NCI-H526 treated with DMSO at 0.1 percent for 48 hours (cell line): Measurements from ENCODE around the gene STON2.

ENCODE experiments used
- DNase-seq: peaks from one replicate; lab custom pipeline; 2025; lab: John Stamatoyannopoulos, UW

STON2 gene

DNA sequence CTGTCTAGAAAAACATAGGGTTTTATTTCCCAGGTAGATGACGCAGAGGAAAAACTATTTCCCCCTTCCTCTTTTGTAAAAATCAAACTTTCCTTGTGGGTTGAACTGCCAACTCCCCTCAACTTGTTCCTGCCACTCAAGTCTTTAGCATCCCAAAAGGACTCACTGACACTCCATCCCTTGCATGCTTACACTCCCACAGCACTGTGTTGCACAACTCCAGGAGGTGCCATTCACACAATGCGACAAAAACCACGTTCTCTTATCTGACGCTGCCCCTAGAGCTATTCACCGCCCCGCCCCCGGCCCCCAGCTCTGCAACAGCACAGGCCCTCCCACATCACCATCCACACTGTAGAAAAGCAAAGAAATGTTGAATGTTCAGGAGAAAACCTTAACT lies 16.9 kb upstream of the STON2 start:
- no peak for DNase-seq

DNA sequence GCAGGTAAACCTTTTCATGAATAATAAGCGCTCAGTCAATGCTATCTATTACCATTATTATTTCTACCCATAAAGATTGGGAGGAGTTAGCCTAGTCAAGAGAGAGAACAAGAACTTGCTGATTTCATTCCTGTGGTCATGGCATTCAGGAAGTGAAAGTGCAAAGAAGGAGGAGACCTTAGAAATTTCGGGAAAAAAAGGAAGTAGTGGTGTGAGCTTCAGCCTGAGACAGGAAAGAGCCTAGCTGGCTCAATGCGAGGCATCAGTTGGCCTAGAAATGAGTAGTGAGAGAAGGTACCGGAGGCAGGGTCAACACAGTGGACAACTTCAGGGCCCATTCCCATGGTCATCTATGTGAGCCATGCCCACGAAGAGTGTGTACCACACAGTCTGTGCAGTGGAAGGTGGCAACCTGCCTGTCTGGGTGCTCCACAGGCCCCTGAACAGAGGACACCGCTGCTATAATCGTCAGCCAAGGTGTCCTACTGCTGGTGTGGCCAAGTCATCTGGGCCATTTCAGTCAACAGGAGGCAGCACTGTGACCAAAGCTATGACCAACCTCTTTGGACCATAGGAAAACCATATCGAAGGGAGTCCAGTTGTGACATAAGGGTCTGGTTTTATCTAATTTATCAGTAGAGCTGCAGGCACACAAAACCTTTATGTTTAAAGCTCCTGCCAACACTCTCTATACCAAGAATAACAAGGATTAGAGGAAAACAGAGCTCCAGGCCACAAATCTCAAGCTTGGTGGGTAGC lies 16.2 kb upstream of the STON2 start:
- DNase-seq, result no peak

DNA sequence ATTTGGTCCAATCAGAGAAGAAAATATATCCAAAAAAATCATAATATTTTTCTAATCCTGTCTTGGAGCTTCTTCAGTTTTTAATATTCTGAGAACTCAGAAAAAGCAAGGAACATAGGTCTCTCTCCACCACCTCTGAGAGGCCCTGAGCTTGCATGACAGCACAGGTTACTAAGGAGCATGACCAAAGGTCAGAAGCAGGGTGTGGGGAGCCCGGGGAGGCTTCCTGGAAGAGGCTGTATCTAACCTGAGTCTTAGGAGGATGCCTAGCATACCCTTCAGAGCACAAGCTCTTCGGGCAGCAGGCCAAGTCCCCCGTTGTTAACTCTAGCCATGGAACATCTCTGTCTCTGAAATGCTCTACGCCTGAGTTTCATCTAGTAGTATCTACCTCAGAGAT lies 15.7 kb upstream of the STON2 start:
- no peak for DNase-seq

DNA sequence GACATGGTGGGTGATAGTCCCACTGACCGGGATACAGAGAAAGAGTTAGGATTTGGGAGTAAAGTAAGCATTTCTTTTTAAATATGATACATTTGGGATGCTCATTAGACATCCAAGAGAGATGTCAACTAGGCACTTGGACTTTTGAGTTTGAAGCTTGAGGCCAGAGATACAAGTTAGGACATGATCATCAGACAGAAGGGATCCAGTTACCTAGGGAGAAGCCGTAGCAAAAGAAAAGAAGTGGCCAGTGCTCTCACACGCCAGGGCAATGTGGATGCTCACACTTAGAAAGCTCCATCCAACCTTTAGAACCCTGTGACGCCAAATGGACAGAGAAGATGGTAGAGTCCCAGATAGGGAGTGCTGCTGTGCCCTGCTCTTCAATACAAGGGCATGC lies 14.0 kb upstream of the STON2 start:
- no peak for DNase-seq

DNA sequence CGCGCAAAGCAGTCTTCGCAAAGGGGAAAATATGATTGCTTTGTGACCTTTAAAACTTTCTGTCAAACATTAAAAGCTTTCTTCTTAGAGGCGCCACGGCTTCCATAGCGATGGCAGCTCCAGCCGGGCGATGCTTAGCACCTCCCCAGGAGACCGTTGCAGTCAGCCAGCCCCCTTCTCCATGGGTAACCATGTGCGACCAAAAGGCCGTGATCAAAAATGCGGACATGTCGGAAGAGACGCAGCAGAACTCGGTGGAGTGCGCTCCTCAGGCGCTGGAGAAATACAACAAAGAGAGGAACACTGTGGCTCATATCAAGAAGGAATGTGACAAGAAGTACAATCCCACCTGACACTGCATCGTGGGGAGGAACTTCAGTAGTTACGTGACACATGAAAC lies 12.7 kb upstream of the STON2 start:
- no peak for DNase-seq

DNA sequence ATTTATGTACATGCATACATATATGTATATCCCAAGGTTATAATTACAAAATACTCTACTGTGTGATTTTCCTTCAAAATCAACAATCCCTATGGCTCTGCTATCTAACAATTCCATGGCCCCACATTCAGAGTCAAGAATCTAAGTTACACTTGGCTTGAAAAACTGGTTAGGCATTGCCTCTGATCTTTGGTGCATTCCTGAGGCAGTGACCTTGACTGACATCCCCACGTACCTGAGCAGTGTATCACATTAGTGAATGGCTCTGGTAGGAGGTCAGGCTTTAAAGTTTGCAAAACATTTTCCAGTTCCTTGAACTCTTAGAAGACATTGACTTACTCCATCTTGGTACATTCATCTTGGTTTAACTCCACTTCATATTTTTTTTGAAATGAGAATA lies 8.5 kb upstream of the STON2 start:
- no peak for DNase-seq

DNA sequence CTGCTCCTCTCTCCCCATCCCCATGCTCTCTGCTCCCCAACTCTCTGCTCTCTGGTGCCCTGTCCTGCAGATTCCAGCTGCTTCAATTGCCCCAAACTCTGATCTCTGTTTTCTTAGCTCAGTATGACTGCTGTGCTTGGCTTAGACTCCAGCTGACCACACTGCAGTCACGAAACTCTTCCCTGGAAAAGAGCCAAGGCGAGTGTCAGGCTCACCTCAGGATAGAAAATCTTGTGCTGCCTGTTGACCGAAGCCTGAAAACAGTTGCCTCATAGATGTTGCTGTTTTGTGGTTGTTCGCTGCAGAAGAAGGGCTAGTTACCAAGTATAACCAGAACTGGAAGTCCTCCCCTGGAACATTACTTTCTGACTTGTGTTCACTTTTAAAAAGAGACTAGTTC lies 6.7 kb upstream of the STON2 start:
- no peak for DNase-seq

DNA sequence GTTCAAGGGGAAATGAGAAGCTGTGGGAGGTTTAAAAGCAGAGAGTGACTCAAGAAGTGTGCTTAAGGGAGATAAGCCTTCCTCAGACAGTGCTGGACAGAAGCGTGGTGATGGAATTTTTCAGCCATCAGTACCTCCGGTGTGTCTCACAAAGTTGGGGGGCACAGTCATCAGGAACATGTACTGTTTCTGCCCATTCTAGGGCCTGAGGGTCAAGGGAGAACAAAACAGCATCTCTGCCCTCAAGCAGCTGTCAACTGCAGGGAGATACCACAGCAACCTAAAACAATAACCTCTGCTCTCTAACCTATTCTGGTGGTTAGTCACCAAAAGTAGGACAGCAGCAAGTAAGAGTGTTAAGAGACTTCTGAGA lies 2.0 kb upstream of the STON2 start:
- no peak for DNase-seq

DNA sequence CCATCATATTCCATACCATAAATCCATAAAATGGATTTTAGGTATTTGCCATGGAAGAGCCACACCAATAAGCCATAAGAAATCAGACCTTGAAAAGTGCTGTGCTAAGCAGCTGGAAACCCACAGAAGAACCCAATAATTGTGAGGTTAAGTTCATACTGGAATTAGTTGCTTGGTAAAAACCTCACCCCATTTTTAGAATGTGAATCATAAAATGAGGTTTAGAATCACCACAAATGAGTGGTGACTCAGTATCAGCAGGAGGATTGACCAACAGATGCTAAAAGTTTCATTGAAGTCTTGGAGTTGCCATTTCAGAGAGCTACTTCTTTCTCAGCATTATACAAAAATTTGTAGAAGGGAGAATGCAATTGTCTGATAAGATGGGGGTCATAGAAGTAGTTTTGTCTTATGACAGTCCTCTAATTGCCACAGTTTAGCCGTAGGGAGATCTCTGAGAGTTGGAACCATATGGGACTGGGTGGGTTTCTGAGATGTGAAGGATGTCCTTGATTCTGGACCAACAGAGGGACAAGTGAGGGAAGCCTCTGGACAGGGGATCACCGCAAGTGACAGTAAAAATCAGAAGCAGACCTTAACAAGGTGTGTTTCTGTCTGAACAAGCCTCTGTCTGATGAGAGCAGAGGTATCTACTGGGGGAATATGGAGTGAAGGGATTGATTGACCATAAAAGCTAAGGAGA lies 1.4 kb upstream of the STON2 start:
- DNase-seq, result no peak

DNA sequence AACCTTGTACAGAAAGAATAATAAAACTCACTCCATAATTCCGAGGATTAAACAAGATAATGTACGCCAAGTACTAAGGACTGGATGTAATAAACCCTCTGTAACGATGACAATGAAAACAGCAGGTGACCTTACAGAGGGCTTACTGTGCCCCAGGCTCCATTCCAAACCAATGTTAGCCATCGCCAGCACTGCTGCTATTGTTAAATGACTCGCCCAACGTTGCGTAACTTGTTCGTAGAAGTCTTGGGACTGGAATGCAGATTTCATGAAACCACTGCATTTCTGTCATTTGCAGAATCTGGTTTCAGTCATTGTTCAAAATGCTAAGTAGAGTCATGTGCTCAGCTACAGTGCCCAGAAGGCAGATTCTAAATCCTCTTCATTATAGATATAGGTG lies 728 bp upstream of the STON2 start:
- DNase-seq, result no peak

DNA sequence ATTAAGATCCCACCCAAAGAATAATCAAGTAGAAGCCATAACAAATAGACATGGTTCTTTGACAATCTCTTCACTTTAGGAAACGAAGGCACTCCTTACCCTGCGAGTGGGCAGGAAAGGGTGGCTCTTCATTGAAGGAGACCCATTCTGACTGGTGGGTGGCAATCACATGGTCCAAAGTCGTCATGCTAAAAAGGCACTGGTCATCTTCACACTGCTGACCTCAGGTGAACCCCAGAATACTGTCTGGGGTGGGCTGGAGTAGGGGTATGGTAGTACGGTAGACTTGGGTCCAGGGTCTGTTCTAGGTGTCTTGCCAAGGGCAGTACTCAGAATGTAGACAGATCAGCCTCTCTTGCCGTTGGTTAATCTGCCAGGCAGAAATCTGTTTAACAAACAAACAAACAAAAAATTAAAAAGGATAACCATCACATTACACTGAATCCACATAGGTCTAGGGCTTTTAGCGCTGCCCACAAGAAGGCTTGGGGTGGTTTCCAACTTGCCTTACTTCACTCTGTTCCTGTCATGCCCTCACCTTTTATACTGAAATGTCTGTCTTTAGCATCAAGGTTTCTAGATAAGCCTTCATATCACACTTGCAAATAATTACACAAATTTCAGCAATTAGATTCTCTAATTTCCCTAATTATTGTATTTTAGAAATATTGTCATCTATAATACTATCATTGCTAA lies 1.8 kb downstream of the STON2 start:
- DNase-seq, result no peak

DNA sequence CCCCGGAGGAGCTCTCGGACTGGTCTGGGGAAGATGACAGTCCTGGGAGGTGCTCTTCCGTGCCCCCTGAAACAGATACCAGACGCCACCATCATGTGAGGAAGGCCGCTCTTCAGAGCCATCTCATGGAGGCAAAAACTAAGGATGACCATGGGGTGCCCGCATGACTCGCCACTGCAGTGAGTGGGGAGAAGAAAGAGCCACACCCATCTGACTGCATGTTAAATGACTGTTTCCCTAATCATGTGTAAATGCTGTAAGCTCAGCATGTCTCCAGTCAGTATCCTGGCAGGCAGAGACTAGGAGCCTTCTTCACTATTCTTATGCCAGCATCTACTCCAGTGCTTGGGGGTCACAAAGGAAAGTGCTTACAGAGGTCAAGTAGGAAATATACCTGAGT lies 4.0 kb downstream of the STON2 start:
- DNase-seq, result no peak

DNA sequence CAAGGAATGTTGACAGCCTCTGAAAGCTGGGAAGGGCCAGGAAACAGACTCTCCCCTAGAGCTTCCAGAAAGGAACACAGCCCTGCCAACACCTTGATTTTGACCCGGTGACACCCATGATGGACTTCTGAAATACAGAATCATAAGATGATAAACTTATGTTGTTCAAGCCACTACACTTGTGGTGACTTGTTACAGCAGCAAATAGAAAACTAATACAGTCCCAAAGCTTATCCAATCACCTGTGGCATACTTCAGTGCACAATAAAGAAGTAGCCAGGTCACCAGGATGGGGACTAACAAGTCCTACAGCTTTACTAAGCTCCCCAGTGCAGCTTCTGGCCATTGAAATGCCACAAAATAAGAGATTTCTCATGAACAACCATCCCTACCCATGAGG lies 5.4 kb downstream of the STON2 start:
- no peak for DNase-seq

DNA sequence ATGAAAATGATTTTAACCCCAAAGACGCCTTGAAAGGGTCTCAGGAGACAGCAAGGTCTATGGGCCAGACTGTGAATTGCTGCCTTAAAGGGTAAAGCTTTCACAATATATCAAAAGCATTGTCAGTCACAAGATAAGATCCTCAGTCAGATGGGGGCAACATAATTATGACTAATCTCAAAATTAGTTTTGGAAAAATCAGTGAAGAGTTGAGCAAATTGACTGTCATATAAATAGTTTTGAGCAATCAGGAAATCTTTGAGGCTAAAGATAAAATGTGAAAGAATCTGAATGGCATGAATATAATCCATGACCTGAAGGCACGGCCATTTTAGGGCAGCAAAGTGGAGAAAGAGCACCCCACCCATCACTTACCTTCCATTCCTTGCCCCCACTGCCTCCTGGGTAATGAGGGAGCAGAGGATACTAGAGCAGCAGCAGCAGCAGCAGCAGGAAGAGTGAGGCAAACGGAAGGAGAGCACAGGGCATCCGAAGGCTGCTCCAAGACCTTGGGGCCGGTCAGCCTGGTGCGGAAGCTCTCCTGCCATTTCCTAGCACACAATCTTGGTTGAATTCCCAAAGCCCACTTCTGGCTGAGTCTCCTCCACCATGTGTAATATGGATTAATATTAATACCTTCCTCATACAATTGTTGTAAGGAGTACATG lies 7.0 kb downstream of the STON2 start:
- no peak for DNase-seq

DNA sequence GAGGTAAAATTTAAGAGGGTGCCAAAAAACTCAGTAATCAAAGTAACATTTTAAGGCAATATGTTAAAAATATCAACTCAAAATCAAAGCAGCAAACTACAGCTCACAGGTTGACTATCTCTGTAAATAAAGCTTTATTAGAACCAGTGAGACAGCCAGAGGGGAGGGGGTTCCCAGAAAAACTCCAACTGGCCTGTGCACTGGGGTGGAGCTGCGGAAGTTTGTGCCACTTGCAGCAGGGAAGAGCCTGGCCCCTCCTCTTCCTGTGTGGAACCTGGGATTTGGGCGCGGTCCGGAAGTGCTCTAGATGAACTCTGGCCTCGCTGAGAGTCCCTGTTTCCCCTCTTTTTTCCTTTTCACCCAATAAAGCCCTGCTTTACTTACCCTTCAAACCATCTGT lies 8.1 kb downstream of the STON2 start:
- no peak for DNase-seq

DNA sequence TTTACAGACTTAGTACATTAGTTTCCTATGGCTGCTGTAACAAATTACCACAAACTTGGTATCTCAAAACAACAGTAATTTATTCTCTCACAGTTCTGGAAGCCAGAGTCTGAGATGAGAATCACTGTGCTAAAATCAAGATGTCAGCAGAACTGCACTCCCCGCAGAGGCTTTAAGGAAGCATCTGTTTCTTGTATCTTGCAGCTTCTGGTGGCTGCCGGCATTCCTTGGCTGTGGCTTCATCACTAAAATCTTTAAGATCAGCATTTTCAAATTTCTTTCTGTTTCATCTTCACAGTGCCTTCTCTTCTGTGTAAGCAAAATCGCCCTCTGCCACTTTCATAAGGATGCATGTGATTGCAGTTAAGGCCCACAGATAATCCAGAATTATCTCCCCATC lies 9.4 kb downstream of the STON2 start:
- no peak for DNase-seq

DNA sequence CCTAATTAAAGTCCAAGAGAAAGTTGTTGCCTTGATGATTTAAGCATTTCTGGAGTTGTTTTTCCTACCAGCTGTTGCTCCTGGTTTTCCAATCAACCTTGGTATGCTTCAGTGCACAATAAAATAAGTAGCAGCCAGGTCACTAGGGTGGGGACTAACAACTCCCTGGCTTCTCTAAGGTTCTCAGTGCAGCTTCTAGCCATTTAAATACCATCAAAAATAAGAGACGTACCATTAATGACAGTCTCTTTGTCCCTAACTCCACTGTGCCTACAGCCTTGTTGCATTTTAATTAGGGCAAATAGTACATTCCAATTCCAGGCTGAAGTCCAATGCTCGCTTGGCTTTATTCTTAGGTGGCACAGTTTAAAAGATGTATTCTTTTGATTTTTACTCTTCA lies 11.8 kb downstream of the STON2 start:
- no peak for DNase-seq

DNA sequence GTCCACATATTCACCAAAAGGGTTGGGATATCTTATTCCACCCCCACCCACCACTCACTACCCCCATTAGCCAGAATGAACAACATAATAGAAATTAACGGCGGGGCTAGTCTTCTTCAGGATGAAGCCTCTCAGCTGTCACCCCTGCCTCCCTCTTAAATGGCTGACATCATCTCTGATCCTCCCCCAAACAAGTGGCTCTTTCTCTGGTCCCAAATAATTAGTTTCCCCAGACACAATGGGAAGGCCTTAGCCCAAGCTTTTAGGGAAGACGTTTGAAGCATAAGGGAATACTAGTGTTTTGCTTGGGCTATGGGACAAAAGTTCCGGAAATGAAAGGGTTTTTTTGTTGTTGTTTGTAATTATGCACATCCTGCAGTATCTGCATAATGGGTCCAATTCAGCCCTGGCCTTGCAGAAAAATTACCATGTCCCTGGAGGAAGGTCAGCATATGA lies 13.8 kb downstream of the STON2 start:
- DNase-seq, result no peak

DNA sequence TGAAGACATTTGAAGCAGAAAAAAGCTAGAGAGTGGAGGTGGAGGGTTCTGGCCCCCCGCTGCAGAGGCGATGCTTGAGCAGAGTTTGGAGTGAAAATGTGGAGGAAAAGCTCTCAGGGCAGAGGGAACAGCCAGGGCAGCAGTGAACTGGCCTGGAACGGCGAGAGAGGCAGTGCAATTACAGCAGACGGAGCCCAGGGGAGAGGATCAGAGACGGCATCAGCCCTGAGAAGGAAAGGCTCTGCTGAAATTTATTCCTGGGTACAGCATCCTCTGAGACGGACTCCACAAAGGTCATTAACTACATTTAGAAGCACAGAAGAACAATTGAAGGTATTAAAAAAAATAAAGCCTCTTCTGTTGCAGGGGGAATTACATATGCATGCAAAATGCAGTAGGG lies 14.2 kb downstream of the STON2 start:
- DNase-seq, result no peak

DNA sequence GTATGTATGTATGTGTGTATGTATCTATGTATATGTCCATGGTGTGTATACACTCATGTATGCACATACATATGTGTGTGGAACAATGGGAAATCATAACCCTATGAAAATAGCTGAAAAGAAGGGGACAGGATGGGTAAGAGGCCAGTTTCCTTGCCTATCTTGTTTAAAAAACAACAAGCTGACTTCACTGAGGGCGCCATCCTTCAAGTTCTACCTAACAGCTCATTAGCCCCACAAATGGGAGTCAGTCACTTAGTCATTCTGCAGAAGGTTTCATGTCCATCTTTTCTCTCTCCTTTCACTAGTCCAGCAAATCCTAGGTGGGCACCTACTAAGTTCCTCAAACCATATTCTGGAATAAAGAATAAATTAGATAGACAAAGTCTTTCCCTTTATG lies 14.7 kb downstream of the STON2 start:
- no peak for DNase-seq

DNA sequence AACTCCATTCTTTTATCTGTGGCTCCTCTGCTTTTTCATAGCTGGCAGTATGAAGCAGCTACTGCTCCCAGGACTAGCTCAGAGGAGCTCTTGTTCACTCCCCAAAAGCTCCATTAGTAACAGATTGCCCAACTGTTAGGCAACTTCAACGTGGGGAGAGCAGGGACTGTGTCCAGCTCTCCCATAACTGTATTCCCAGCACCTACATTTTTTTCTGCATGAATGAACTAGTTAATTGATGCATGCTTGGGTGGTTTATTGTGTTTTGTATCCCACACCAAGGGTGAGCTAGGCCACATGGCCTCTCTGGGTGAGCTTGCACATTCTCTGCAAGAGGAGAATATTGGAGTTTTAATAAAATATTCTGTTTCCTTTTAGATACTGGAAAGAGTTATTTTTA lies 15.2 kb downstream of the STON2 start:
- peak; percentile 10 for DNase-seq

DNA sequence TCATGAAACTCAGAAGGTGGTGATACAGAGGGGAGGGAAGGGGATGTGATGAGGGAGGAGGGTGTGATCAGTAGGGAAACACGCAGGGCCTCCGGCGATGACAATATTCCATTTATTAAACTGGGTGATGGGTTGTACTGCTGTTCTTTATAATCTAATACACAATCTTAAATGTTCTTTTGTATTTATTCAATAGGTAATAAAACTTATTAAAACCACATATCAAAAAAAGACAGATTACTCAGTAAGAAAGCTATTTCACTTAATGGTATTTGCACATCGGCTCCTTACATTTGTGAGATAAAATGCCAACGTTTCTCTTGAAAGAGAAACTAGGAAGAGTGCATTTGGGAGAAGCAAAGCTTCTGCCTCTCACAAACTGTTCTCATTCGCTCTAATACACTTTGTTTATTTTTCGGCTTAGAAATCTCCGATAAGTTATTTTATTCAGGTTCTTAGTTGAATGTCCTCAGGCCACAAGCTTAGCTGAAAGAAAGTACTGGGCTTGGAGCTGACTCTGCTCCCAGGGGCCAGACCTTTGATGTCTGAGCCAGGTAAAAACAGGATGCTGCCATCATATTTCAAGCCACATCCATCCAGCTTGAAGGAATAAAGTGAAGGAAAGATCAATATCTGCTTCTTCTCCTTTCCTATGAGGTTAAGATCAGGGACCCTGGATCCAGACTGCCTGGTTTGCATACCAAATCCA lies 17.5 kb downstream of the STON2 start:
- DNase-seq, result no peak
